D721Med (cell line): ENCODE measurements around the gene SCN11A.
A peak's percentile ranks its signal among the peaks of the same experiment; 100 is the strongest.

Experiments used
- DNase-seq: peaks from one replicate; pipeline ENCODE4 v3.0.0; 2011; ENCODE audit warnings: low spot score; ENCODE audit not compliant: insufficient read length
- FAIRE-seq: peaks from 2 replicates; lab custom pipeline; 2011; peaks lifted over from hg19 to GRCh38; lab: Jason Lieb, UNC
- CTCF ChIP-seq: IDR thresholded peaks from 2 replicates; pipeline ENCODE4 v1.5.1; 2012; ENCODE audit warnings: mild to moderate bottlenecking, control low read depth; ENCODE audit not compliant: insufficient read depth; ENCODE audit errors: missing control alignments

SCN11A gene

GRCh38 chr3:39051649-39052561 lies at the start of gene SCN11A, which contains the start of gene WDR48:
TSS of gene SCN11A (minus strand) at chr3:39051944. CDS start at chr3:38950362, 101,582 bp downstream.
TSS of gene WDR48 (plus strand) at chr3:39052016. CDS start at chr3:39052026, 10 bp downstream.
- no peak for TF ChIP-seq CTCF
- DNase-seq, result peak; percentile 69
- FAIRE-seq, result no peak

GRCh38 chr3:39101022-39101689 lies 49.4 kb upstream of the SCN11A start:
- DNase-seq (peak; percentile 88), FAIRE-seq (no peak)
- TF ChIP-seq CTCF, result peak; percentile 60

- TF ChIP-seq CTCF, result no peak
- FAIRE-seq, result no peak
Measured at GRCh38 chr3:39100500-39100886, 48.7 kb upstream of the SCN11A start.

GRCh38 chr3:39099738-39100499 lies 48.2 kb upstream of the SCN11A start:
- FAIRE-seq (no peak), DNase-seq (no peak)
- TF ChIP-seq CTCF, result no peak

More at GRCh38 chr3:39100500-39100886, 48.7 kb upstream of the SCN11A start:
- DNase-seq, result no peak

- DNase-seq, result no peak
- TF ChIP-seq CTCF, result no peak
- FAIRE-seq, result no peak
Measured at GRCh38 chr3:39099242-39099641, 47.5 kb upstream of the SCN11A start.

- FAIRE-seq (no peak), DNase-seq (no peak)
- no peak for TF ChIP-seq CTCF
Measured at GRCh38 chr3:39098473-39099000, 46.8 kb upstream of the SCN11A start.
